ENCODE data around the gene KISS1. TPM values are rescaled to one million over a fixed set of nuclear protein-coding genes. Genes with fewer than 3 reads are reported as not detected.

Gene KISS1
- total RNA-seq, 1 experiment from 2014 or later: 0.35 TPM

- TF ChIP-seq ARID4B (CRISPR knock-in tag; IDR thresholded peaks at IDR 0.05; ENCODE audit: borderline replicate concordance) (no peak; the same call in 1 of the 2 replicates), MYBL2 (CRISPR knock-in tag; IDR thresholded peaks at IDR 0.05) (peak; percentile 61; the same call in 1 of the 2 replicates), ZNF219 (CRISPR knock-in tag; IDR thresholded peaks at IDR 0.05; ENCODE audit: borderline replicate concordance) (no peak), CBFB (CRISPR knock-in tag; IDR thresholded peaks at IDR 0.05; ENCODE audit: low read depth) (0 out of 2 replicates have a peak, but pooled peaks have one; percentile 52), NFYB (CRISPR knock-in tag; conservative IDR thresholded peaks at IDR 0.05; ENCODE audit: low read depth) (no peak; the same call in 1 of the 2 replicates), ETV6 (CRISPR knock-in tag; IDR thresholded peaks at IDR 0.05) (peak; percentile 95), KAT7 (CRISPR knock-in tag; IDR thresholded peaks at IDR 0.05; ENCODE audit: borderline replicate concordance) (0 out of 2 replicates have a peak, but pooled peaks have one; percentile 31), HMGXB4 (CRISPR knock-in tag; IDR thresholded peaks at IDR 0.05) (peak; percentile 26), ZNF232 (CRISPR knock-in tag; IDR thresholded peaks at IDR 0.05) (peak; percentile 76; the same call in 1 of the 2 replicates), ATF1 (CRISPR knock-in tag; IDR thresholded peaks at IDR 0.05) (no peak), ZNF281 (CRISPR knock-in tag; IDR thresholded peaks at IDR 0.05) (no peak), ERG (CRISPR knock-in tag; IDR thresholded peaks at IDR 0.05) (no peak), FOXP4 (CRISPR knock-in tag; IDR thresholded peaks at IDR 0.05) (peak; percentile 93), ZNF416 (CRISPR knock-in tag; IDR thresholded peaks at IDR 0.05) (no peak), USF2 (CRISPR knock-in tag; IDR thresholded peaks at IDR 0.05) (peak; percentile 79), TEAD1 (CRISPR knock-in tag; IDR thresholded peaks at IDR 0.05) (peak; percentile 86), FOXJ3 (CRISPR knock-in tag; IDR thresholded peaks at IDR 0.05; ENCODE audit: borderline replicate concordance) (no peak), ZMAT4 (CRISPR knock-in tag; IDR thresholded peaks at IDR 0.05) (no peak), ZNF121 (CRISPR knock-in tag; IDR thresholded peaks at IDR 0.05) (no peak), CREB1 (CRISPR knock-in tag; IDR thresholded peaks at IDR 0.05) (peak; percentile 71; the same call in 1 of the 2 replicates), ZNF138 (CRISPR knock-in tag; conservative IDR thresholded peaks at IDR 0.05) (peak; percentile 91), NFE2L1 (CRISPR knock-in tag; IDR thresholded peaks at IDR 0.05) (peak; percentile 89; the same call in 1 of the 2 replicates), CREM (CRISPR knock-in tag; IDR thresholded peaks at IDR 0.05) (peak; percentile 69; the same call in 1 of the 2 replicates), MAX (CRISPR knock-in tag; IDR thresholded peaks at IDR 0.05) (peak; percentile 98)
These were observed 17.7 kb upstream of the KISS1 start, which contains the start of gene GOLT1A (continued) for GRCh38 chr1:204213668-204214662.
